DMS53 (cell line): ENCODE data around the gene ACBD7.
A peak's percentile ranks its signal among the peaks of the same experiment; 100 is the strongest.

Source experiments
- DNase-seq: peaks from one replicate; lab custom pipeline; 2025; lab: John Stamatoyannopoulos, UW

ACBD7 gene

GRCh38 chr10:15091418-15091817 lies 2.8 kb upstream of the ACBD7 start:
- DNase-seq, result no peak

- DNase-seq, result peak; percentile 30
These were observed 4.1 kb downstream of the ACBD7 start for GRCh38 chr10:15084502-15084922.

- DNase-seq, result no peak
These were observed 4.7 kb downstream of the ACBD7 start for GRCh38 chr10:15083674-15084501.

- no peak for DNase-seq
These were observed 13.2 kb downstream of the ACBD7 start for GRCh38 chr10:15075421-15075820.

DNA sequence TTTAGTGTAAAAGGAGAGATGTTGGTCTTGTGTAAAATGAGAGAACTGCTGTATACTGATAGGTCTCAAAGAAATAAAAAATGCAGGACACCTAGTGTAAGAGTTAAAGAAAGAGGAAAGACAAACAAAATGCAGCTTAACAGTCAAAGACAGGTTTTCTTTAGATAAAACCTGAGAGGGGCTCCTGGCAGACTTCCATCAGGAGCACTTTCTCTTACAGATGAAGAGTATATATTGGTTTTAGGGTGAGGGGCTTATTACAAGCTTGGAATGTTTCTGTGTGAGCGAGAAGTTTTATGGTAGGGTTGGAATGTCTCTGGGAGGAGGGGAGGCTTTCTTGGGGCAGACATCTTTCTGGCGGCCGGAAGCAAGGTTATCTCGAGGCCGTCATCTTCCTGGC lies 16.2 kb downstream of the ACBD7 start:
- DNase-seq, result peak; percentile 53

DNA sequence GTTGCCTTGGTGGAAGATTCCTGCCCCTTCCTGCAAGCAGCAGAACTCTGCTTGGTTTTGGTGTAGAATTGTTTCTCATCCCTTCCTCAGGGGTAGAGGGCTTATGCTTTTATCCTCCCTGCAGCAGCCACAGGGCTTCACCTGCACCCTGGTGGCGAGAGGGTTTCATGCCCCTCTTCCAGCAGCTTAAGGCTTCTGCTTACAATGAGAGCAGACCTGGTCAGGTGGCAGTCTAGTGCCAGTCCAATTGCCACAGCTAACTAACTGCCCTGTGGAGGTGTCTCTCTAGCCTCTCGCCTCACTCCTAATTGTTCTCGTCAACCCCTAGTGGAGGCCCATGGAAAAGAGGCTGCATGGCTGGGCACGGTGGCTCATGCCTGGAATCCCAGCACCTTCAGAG lies 19.3 kb downstream of the ACBD7 start:
- no peak for DNase-seq

GRCh38 chr10:15068802-15069201 lies 19.8 kb downstream of the ACBD7 start:
- no peak for DNase-seq

DNA sequence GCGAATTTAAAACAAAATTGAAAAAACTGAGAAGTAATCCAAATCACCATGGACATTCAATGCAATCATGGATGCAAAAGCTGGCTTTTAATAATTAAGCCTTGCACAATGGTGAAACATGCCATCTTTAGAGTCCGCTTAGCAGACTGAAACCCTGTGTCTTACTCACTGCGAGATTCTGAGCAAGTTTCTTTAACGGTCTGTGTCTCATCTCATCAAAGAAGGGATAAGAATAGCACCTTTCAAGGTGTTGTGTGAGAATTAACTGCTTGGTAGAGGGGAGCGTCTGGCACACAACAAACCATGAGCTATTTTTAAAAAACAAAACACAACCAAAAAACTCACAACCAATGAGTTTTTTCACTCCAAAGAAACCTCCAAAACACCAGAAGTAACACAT lies 21.4 kb downstream of the ACBD7 start:
- DNase-seq, result no peak

DNA sequence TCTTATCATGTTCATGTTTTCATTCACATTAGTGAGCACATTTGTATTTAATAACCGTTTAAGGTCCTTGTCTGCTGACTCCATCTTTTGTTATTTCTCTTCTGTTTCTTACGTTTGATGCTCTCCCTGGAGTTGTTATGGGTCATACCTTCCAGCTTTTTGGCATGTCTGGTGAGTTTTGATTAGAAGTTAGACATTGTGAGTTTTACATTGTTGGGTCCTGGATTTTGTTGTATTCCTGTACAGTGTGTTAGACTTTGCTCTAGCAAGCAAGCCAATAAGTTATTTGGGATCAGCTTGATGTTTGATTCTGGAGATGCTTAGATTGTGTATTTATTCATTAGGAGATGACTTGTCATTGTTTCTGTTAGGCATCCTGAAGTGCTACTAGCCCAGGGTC lies 27.9 kb downstream of the ACBD7 start:
- no peak for DNase-seq

GRCh38 chr10:15059914-15060313 lies 28.7 kb downstream of the ACBD7 start:
- no peak for DNase-seq

- DNase-seq, result no peak
These were observed 29.9 kb downstream of the ACBD7 start for GRCh38 chr10:15058689-15059088.

DNA sequence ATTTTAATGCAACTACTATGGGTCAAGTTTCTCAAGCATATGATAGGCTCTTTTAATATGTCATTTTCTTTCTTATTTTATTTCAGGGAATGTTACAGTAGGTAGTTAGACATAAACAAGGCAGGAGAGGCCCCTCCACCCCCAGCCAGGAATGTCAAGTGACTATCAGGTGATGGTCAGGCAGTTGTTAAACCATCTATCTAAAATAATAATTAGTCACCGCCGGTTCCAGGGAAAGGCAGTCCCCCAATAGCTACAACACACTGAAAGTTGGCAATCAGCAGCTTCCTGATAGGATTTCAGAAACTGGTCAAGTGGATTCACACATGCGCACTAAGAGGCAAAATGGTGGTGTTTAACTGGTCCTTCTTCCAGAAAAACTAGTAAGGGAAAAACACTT lies 35.5 kb downstream of the ACBD7 start:
- DNase-seq, result peak; percentile 12

DNA sequence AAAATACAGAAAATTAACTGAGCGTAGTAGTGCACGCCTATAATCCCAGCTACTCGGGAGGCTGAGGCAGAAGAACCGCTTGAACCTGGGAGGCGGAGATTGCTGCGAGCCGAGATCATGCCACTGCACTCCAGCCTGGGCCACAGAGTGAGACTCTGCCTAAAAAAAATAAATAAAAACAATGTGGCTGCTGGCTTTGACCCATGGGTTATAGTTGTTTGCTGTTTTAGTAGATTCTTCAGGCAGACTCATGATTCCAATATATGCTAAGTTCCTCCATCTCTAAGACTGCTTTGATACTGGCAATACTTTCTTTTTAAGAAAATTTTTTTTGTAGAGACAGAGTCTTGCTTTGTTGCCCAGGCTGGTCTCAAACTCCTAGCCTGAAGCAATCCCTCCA lies 36.5 kb downstream of the ACBD7 start:
- no peak for DNase-seq

DNA sequence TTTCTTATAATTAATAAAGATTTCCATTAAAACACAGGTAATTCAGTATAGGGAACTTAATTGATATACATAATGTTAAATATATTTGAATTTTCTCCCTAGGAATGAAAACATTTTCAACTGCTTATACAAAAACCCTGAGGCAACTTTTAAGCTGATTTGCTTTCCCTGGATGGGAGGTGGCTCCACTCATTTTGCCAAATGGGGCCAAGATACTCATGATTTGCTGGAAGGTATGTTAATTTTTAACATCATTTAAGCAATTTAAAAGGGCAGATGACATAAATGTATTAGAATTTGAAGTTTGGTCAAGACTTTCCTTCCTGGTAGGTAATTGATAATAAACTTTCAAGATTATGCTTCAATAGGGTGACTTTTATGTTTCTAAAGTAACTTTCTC lies 39.0 kb downstream of the ACBD7 start:
- DNase-seq, result no peak

- DNase-seq, result no peak
These were observed 42.0 kb downstream of the ACBD7 start for GRCh38 chr10:15046626-15047025.

- DNase-seq, result no peak
These were observed 43.2 kb downstream of the ACBD7 start for GRCh38 chr10:15045380-15045779.

- DNase-seq, result peak; percentile 29
These were observed 44.9 kb downstream of the ACBD7 start, which contains the start of gene OLAH for GRCh38 chr10:15043674-15044073. Gene OLAH, plus strand, starts transcription at chr10:15043943. Its CDS starts 3,346 bp downstream, at chr10:15047289.

- DNase-seq, result no peak
These were observed 50.2 kb downstream of the ACBD7 start for GRCh38 chr10:15038416-15038815.

DNA sequence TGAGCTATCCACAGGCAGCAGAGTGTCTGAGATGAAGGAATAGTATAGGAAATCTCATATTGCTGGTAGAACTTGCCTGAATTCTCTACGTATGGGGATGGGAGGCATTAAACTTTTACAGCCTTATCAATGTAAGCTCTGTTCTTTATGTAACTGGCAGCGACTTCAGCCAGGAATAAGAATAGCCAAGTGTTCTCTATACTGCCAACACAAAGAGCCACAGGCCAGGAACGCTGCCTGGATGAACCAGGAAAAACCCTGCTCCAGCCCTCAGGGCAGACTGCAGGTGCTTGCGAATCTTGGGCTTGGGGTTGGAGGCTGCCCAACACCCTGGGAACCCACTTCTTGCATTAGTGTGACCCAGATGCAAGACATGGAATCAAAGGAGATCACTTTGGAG lies 50.9 kb downstream of the ACBD7 start:
- DNase-seq, result no peak

DNA sequence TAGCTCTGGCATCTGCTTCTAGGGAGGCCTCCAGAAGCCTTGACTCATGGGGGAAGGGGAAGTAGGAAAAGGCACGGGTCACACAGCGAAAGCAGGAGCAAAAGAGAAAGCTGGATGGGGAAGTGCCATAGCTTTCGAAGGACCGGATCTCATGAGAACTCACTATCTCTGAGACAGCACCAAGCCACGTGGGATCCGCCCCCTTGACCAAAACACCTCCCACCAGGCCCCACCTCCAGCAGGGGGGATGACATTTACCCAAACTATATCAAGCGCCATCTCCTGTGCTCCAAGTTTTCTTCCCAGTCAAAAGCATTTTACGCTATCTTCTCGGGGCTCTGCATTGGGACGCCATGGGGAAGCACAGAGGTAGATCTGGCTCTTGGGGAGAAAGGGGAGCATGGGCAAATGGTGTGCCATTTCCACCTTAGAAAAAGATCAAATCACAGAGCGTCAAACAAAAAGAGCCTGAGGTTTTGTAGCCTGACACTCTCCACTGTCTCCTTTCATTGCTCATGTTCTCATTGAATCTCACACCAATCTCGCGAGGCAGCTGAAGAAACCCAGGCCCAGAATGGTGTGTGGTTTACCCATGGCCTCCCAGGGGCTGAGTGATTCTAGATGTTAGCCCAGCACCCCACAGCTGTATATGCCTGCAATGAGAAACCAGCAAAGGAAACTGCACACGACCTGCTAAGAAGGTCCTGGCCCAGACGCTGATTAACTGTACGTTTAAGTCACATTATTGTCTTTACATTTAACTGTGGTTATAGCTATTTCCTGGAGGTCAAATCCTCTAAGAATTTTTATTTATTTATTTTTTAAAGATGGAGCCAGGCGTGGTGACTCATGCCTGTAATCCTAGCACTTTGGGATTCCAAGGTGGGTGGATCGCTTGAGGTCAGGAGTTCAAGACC lies 52.9 kb downstream of the ACBD7 start:
- no peak for DNase-seq

GRCh38 chr10:15027741-15028140 lies 60.8 kb downstream of the ACBD7 start:
- no peak for DNase-seq
